NCI-H187 treated with DMSO at 0.1 percent for 48 hours (cell line): ENCODE data around the gene COL13A1.

Source experiments
- DNase-seq: peaks from one replicate; lab custom pipeline; 2025; lab: John Stamatoyannopoulos, UW

COL13A1 gene

DNA sequence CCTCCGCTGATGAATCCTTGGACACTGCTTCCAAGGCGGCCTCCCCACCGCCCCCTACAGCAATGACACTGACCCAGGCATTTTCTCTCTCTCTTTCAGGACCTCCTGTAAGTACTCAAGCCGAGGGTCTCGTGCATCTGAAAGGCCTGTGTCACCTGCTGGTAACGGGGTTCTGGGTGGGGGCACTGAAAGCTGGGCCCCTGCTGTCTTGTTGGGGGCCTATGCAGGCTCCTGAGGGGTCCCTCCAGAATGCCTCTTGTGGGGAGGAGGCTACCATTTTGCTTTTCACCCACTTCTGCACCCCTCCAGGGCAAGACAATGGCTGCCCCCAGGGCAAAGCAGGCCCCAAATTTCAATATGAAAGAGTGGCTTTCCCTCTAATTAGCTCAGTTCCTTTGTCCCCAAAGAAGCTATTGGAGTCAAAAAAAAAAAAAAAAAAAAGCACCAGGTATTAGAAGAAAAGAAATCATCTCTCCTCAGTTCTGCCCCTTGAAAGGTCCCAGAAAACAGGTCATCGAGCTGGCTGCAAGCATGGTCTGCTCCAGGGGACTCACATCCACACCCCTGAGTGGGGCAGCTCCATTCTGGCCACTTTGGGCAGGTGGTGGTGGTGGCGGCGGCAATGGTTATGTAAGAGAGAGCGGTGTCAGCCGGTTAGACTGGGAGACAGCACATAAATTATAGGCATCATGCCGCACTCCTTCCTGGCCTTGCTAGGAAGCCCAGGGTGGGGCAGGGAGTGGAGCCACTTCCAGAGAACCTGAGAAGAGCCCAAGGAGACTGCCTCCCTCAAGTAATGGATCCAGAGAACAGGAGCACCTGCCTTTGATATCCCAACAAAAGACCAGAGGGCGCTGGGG is 66.2 kb downstream of the COL13A1 start:
- DNase-seq = peak; percentile 40

DNA sequence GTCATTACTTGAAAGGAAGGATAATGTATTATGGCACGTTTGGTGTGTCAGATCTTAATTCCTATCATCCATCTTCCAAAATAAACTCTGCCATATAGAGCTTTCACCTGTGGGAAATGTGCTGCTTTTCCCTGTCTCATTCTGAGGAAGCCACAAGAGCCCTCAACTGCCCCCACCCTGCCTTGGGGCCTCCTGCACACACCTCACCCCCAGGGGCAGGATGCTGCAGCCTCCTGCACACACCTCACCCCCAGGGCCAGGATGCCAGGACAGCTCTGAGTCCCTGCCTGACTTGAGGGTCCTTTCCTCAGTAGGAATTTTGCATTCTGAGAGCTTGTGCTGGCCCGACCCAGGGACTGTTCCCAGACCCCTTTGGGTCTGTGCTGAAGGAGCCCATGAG is 67.1 kb downstream of the COL13A1 start:
- DNase-seq = no peak

DNA sequence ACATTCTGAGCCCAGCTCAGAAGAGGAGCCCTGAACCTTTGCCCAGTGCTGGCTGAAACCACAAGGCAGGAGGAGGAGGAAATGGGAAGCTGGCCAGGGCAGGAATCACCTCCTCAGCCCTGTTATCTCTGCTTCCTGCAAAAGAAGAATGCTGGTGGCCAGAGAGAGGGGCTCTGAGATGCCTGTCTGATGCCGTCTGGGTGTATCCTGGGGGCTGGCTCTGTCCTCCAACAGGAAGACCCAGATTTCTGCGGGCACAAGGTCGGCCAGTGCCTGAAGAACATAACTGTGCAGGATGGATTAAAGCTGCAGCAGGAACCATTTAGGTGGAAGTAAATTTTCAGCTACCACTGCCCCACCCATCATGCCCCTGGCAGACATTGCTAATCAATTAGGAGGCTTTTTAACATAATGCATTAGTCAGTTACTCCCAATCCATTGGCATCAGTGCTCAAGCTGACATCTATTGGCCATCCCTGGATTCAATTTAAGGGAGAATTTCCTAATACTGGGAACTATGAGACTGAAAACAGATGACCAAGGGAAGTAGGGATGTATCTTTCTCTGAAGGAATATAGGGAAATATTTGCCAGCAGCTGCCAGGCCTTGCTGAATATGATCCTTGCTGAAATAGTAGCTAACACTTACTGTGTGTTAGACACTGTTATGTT is 67.7 kb downstream of the COL13A1 start:
- no peak for DNase-seq

DNA sequence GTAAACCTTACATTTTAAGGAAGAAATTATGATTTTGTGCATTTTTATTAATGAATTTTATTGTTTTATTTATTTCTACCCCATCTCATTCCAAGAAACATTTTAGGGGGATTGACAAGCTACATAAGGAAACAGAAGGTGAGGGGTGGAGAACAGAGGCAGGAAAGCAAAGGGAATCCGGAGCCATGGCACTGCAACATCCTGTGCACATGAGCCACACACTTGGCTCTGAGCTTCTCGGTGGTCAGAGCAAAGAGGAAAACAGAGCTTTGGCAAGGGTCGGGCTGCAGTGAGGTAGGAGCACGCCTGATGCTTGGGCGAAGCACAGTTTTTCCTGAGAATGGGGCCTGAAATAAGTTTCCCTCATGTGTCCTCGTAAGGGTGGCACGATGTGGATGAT is 68.9 kb downstream of the COL13A1 start:
- no peak for DNase-seq

GRCh38 chr10:69871074-69871473 is 69.4 kb downstream of the COL13A1 start:
- no peak for DNase-seq

- DNase-seq = no peak
These were observed 70.6 kb downstream of the COL13A1 start for GRCh38 chr10:69872323-69872722.

- DNase-seq = no peak
These were observed 71.5 kb downstream of the COL13A1 start for GRCh38 chr10:69873135-69873639.

DNA sequence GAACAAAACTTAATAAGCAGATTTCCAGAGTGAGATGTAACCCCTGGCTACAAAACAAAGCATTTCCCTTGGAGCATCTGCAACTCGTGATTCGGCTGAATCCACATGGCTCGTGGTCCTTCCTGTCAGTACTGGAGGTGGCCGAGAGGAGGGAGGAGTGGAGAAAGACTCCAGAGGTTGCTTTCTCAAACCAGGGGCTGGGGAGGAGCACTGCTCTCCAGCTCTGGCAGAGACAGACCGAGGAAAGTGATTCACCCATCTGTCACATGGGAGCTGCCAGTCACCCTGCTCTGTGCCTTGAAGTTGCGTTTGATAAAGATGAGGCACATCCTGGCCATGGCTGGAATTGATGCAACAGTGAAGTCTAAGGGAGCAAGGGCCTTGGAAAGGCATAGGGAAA is 72.7 kb downstream of the COL13A1 start:
- DNase-seq = no peak

DNA sequence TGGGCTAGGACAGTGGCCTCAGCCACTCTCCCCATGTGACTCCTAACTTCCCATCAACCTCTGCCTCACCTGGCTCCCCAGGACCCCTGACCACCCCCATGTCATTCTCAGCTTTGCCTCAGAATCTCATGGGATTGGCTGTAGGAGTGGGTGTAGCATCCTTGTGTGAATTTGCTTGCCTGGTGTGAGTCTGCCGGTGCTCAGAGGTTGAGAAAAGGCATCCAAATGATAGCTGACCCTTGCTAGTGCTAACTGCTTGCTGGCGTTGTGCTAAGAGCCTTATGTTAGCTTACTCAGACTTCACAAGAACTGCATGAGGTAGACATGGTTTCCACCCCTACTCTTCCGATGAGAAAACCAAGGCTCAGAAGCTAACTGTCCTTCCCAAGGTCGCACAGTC is 74.2 kb downstream of the COL13A1 start:
- DNase-seq = no peak

GRCh38 chr10:69876286-69876685 is 74.6 kb downstream of the COL13A1 start:
- no peak for DNase-seq

DNA sequence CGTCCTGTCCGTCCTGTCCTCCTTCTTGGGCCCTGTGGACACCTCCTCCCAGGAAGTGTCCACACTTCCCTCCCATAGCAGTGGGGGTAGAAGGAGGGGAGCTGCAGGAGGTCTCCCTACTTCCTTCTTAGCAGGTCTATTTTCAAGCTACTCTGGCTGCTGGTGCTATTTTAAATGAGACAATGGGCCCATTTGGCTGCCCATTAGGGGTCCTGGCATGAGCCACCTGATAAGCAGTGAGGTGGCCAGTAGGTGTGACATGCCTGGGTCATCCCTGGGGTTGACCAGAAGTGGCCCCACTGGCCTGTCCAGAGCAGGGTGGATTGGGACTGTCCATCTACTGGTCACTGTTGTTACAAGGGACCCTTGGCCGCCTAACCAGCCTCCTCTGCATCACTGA is 75.2 kb downstream of the COL13A1 start:
- DNase-seq = no peak

GRCh38 chr10:69878038-69878437 is 76.3 kb downstream of the COL13A1 start:
- DNase-seq = no peak

- DNase-seq = no peak
These were observed 77.2 kb downstream of the COL13A1 start for GRCh38 chr10:69878951-69879350.

- DNase-seq = no peak
These were observed 78.0 kb downstream of the COL13A1 start for GRCh38 chr10:69879634-69880257.

DNA sequence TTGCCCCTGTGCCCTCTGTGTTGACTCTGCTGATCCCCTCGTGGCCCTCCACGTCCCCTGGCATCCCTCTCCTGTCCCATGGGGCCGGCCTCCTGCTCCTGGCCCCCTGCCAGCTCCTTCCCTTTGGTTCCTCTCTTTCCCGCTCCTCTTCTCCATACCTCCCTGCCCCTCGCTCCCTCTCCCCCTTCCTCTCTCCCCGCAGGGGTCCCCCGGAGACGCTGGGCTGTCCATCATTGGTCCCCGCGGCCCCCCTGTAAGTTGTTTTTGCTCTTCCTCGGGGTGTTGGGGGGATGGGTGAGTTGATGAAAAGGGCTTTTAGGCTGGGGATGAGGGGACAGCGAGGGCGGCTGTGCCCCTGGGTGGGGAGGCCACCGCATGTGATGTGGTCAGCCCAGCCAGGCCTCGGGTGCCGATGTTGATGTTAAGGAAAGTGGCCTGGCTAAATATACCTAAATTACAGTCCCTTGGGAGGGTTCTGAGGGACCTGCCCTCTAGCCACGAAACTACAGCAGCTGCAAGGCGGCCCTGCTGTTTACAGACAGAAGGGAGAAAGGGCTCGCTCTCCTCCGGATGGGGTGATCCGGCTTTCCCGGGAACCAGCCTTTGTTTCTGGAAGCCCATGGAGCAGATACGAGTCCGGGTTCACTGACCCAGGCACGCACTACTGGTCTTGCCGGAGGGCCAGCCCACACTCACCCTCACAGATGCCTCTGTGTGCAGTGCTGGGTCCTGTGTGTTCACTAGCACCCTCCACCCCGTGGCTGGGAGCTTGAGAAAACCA is 78.8 kb downstream of the COL13A1 start:
- no peak for DNase-seq

DNA sequence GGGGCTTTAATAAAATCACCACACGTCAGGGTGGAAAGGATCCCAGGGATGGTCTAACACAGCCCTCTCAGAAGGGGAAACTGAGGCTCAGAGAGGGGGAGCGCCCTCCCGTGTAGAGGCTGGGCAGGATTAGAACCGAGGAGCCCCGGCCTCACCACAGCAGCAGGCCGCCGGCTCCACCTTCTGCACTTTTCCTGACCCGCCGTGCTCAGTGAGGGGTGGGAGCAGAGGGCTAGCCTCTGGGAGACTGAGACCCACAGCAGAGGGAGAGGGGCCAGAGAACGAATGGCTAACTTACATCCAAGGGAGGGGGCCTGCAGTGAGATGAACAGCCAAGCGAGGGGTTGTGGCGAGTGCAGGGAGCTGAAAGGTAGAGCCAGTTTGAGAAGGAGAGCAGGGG is 79.5 kb downstream of the COL13A1 start:
- DNase-seq = no peak

DNA sequence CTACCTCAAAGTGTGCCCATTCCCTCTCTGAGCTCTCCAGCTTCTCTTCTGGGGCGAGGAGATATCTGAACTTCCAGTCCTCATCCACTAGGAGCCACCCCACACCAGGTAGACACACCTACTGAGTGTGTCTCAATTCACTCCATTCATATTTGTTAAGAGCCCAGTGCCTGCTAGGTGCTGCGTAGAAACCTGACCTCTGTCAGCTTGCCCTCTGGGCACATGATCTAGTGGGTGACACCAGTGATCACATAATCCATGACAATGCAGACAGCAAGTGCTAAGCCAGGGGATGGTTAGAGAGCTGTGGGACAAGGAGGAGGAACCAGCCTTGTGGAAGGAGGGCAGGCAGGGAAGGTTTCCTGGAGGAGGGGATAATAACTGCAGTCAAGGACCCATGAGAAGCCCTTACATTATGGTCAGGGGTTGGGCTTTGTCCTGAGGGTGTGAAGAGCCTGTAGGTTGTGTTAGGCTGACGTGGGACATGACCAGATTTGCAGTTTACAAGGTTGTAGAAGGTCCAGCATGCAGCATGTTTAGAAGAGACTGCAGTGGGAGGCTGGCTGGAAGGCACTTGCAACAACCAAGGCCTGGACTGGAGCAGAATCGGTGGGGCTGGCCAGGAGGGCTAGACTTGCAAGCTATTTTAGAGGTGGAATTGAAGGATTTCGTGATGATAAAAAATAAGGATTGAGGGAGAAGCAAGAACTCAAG is 81.8 kb downstream of the COL13A1 start:
- DNase-seq = no peak

DNA sequence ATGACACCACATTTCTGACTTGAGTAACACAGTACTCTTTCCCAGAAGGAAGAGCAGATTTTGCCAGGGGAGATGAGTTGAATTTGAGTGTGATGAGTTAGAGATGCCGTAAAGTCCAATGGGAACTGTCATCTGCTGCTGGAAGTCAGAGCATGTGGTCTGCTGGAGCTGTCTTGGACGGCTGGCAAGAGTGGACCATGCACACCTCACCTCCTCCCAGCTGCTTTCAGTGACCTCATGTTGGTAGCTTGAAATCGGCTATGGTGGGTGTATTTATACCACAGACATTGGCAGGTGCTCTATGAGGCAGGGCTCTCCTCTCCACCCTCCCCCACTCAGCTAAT is 82.3 kb downstream of the COL13A1 start:
- no peak for DNase-seq

- DNase-seq = no peak
These were observed 83.0 kb downstream of the COL13A1 start for GRCh38 chr10:69884686-69885085.

DNA sequence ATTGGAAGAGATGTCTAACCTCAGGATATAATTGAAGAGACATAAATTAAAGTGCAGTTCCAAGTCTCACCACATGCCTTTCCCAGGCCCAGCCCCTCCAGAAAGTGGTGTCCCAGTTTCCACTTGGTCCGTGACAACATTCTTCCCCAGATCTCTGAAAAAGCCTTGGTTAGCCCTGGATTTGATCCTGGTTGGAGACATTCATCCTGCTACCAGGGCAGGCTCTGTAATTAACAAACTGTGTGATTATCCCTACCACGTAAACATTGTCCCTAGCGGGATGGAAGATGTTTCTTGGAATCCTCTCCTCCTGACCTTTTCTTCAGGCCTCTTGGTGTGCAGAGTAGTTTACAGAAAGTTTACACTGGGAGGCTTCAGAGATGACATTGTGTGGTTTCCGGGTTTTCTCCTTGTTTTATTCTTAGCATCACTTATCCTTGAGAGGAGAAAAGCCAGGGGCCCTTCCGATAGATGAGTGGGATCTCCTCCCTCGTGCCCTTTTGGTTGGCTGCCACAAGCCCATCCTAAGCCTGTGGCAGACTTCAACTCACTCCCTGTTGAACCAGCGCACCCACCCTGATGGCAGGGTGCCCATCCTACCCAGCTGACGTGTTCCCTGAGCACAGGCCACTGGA is 83.8 kb downstream of the COL13A1 start:
- no peak for DNase-seq
